Measurements from ENCODE around the gene OR1I1. TPM values are rescaled to one million over a fixed set of nuclear protein-coding genes. Genes with fewer than 3 reads are reported as not detected.
A peak's percentile ranks its signal among the peaks of the same experiment; 100 is the strongest.
"Not testable (repeated sequence)": the region's sequence is repeated elsewhere in the genome, so short reads cannot be mapped to it uniquely, and the experiment has no call there.

Gene OR1I1
- total and polyA plus RNA-seq, 4 donors, result not detected

DNA sequence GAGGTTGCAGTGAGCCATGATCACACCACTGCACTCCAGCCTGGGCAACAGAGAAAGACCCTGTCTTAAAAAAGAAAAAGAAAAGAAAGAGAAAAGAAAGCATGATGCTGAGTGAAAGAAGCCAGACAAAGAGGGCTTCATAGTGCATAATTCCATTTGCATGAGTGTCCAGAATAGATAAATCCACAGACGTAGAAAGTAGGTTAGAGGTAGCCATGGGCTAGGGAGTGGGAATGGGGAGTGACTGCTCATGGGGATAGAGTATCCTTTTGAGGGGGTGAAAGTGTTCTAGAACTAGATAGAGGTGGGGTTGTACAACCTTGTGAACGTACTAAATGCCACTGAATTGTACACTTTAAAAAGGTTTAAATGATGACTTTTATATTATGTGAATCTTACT is 7.6 kb upstream of the OR1I1 start:
- Histone ChIP-seq H3K9ac (ENCODE audit: insufficient read depth in 1 of 2, low read length in 2 of 2) (no peak overlapping the region), H3K9me3 (ENCODE audit: control insufficient read depth in 4 of 4, insufficient read depth in 3 of 4, low read length in 3 of 4) (no peaks in the 10 kb centered on the region), H3K4me3 (no peak overlapping the region), H3K4me1 (ENCODE audit: control insufficient read depth in 5 of 5, insufficient read depth in 5 of 5, low read length in 5 of 5) (no peaks in the 10 kb centered on the region), H3K27ac (ENCODE audit: low read depth in 1 of 2, low read length in 1 of 2) (no peak overlapping the region), H3K27me3 (ENCODE audit: control insufficient read depth in 3 of 3, insufficient read depth in 3 of 3, low read length in 2 of 3) (peaks cover 0 to 2% (median 0%) of the 10 kb centered on the region in 3 donors), H3K36me3 (ENCODE audit: control insufficient read depth in 4 of 4, insufficient read depth in 4 of 4, low read length in 4 of 4) (no peaks in the 10 kb centered on the region)
- 72 to 78% methylated on average over 2 of the region's 2 CpGs for WGBS, 2 donors
- ATAC-seq (ENCODE audit: insufficient read depth, low FRiP score), result no peak
- TF ChIP-seq, protein P1, sequence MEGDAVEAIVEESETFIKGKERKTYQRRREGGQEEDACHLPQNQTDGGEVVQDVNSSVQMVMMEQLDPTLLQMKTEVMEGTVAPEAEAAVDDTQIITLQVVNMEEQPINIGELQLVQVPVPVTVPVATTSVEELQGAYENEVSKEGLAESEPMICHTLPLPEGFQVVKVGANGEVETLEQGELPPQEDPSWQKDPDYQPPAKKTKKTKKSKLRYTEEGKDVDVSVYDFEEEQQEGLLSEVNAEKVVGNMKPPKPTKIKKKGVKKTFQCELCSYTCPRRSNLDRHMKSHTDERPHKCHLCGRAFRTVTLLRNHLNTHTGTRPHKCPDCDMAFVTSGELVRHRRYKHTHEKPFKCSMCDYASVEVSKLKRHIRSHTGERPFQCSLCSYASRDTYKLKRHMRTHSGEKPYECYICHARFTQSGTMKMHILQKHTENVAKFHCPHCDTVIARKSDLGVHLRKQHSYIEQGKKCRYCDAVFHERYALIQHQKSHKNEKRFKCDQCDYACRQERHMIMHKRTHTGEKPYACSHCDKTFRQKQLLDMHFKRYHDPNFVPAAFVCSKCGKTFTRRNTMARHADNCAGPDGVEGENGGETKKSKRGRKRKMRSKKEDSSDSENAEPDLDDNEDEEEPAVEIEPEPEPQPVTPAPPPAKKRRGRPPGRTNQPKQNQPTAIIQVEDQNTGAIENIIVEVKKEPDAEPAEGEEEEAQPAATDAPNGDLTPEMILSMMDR (IDR thresholded peaks at IDR 0.05; ENCODE audit: control extremely low read depth, extremely low read depth), result no peak
- DNase-seq, result no peak

DNA sequence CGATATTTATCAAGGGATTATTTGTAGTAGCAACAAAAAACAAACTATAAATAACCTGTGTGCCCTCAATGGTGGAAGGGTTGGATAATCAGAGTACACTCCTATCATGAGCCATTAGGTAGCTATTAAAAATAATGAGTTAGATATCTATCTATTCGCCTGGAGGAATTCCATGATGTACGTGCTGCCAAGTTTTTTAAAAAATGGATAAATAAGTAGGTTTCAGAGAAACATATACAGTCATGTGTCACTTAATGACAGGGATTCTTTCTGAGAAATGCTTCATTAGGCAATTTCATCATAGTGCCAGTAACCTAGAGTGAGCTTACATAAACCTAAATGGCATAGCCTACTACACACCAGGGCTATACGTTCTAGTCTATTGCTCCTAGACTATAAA is 6.2 kb upstream of the OR1I1 start:
- no peak overlapping the region for H3K9ac ChIP-seq (ENCODE audit: insufficient read depth in 1 of 2, low read length in 2 of 2)
- no peak overlapping the region for H3K4me3 ChIP-seq
- no peaks in the 10 kb centered on the region for H3K9me3 ChIP-seq (ENCODE audit: control insufficient read depth in 4 of 4, insufficient read depth in 3 of 4, low read length in 3 of 4)
- no peaks in the 10 kb centered on the region for H3K36me3 ChIP-seq (ENCODE audit: control insufficient read depth in 4 of 4, insufficient read depth in 4 of 4, low read length in 4 of 4)
- no peak overlapping the region for H3K27ac ChIP-seq (ENCODE audit: low read depth in 1 of 2, low read length in 1 of 2)
- no peaks in the 10 kb centered on the region for H3K4me1 ChIP-seq (ENCODE audit: control insufficient read depth in 5 of 5, insufficient read depth in 5 of 5, low read length in 5 of 5)
- TF ChIP-seq, protein P1 (IDR thresholded peaks at IDR 0.05; ENCODE audit: control extremely low read depth, extremely low read depth), result no peak
- WGBS, 2 donors, result 80 to 85% methylated on average over 4 of the region's 4 CpGs
- DNase-seq (no peak), ATAC-seq (ENCODE audit: insufficient read depth, low FRiP score) (no peak)
- H3K27me3 ChIP-seq (ENCODE audit: control insufficient read depth in 3 of 3, insufficient read depth in 3 of 3, low read length in 2 of 3), result peaks cover 0 to 2% (median 0%) of the 10 kb centered on the region in 3 donors

DNA sequence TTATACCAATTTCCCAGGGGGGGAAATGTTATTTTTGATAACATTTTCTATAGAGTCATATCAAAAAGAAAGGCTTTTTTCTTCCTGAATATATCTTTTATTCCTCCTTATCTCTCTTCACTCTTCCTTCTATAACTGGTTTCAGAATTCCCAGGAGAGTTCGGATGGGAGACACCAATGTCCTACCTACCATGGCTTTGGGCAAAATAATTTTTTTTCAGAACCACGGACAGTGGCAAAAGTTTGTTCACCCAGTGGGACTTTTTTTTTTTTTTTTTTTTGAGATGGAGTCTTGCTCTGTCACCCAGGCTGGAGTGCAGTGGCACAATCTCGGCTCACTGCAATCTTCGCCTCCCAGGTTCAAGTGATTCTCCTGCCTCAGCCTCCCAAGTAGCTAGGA is 2.0 kb upstream of the OR1I1 start:
- peak in 1 of 3 donors; percentile 15 for DNase-seq
- not testable (repeated sequence) for H3K36me3 ChIP-seq (ENCODE audit: control insufficient read depth in 4 of 4, insufficient read depth in 4 of 4, low read length in 4 of 4); H3K27me3 ChIP-seq (ENCODE audit: control insufficient read depth in 3 of 3, insufficient read depth in 3 of 3, low read length in 2 of 3); H3K9me3 ChIP-seq (ENCODE audit: control insufficient read depth in 4 of 4, insufficient read depth in 3 of 4, low read length in 3 of 4); H3K4me3 ChIP-seq; ATAC-seq (ENCODE audit: insufficient read depth, low FRiP score); H3K9ac ChIP-seq (ENCODE audit: insufficient read depth in 1 of 2, low read length in 2 of 2); H3K4me1 ChIP-seq (ENCODE audit: control insufficient read depth in 5 of 5, insufficient read depth in 5 of 5, low read length in 5 of 5); H3K27ac ChIP-seq (ENCODE audit: low read depth in 1 of 2, low read length in 1 of 2)
- WGBS, 2 donors, result 67 to 70% methylated on average over 4 of the region's 4 CpGs

DNA sequence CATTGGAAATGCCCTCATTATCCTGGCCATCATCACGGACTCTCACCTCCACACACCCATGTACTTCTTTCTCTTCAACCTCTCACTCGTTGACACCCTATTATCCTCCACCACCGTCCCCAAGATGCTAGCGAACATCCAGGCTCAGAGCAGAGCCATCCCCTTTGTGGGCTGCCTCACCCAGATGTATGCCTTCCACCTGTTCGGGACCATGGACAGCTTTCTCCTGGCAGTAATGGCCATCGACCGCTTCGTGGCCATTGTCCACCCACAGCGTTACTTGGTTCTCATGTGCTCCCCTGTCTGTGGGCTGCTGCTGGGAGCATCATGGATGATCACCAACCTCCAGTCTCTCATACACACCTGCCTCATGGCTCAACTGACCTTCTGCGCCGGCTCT is 5.2 kb downstream of the OR1I1 start:
- no peak for DNase-seq
- H3K27ac ChIP-seq (ENCODE audit: low read depth in 1 of 2, low read length in 1 of 2), result no peak overlapping the region
- peaks cover 0 to 3% (median 0%) of the 10 kb centered on the region in 5 donors for H3K4me1 ChIP-seq (ENCODE audit: control insufficient read depth in 5 of 5, insufficient read depth in 5 of 5, low read length in 5 of 5)
- TF ChIP-seq, protein P1 (IDR thresholded peaks at IDR 0.05; ENCODE audit: control extremely low read depth, extremely low read depth), result no peak
- no peak overlapping the region for H3K9ac ChIP-seq (ENCODE audit: insufficient read depth in 1 of 2, low read length in 2 of 2)
- ATAC-seq (ENCODE audit: insufficient read depth, low FRiP score), result no peak
- no peaks in the 10 kb centered on the region for H3K36me3 ChIP-seq (ENCODE audit: control insufficient read depth in 4 of 4, insufficient read depth in 4 of 4, low read length in 4 of 4)
- H3K27me3 ChIP-seq (ENCODE audit: control insufficient read depth in 3 of 3, insufficient read depth in 3 of 3, low read length in 2 of 3), result no peaks in the 10 kb centered on the region
- H3K4me3 ChIP-seq, result no peak overlapping the region
- WGBS, 2 donors, result 78 to 81% methylated on average over 11 of the region's 11 CpGs
- no peaks in the 10 kb centered on the region for H3K9me3 ChIP-seq (ENCODE audit: control insufficient read depth in 4 of 4, insufficient read depth in 3 of 4, low read length in 3 of 4)
